ENCODE data around the gene GPRC5A.

Gene GPRC5A

DNA sequence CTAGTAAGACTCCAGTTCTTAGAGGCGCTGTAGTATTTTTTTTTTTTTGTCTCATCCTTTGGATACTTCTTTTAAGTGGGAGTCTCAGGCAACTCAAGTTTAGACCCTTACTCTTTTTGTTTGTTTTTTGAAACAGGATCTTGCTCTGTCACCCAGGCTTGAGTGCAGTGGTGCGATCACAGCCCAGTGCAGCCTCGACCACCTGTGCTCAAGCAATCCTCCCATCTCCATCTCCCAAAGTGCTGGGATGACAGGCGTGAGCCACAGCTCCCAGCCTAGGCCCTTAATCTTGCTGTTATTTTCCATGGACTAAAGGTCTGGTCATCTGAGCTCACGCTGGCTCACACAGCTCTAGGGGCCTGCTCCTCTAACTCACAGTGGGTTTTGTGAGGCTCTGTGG, 21.3 kb downstream of the GPRC5A start:
- DNase-seq = no peak

DNA sequence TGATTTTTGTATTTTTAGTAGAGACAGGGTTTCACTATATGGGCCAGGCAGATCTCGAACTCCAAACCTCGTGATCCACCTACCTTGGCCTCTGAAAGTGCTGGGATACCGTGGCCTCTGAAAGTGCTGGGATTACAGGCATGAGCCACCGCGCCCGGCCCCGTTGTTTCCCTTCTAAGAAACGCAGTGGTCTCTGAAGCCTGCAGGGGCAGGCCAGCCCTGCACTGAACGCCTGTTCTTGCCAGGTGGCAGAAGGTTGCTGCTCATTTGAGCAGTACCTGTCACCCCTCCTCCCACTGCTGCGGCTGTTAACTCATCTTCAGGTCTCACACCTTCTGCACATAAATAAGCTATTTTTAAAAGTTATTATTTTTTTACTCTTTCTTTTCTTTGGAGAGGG, 24.3 kb downstream of the GPRC5A start:
- DNase-seq = no peak

DNA sequence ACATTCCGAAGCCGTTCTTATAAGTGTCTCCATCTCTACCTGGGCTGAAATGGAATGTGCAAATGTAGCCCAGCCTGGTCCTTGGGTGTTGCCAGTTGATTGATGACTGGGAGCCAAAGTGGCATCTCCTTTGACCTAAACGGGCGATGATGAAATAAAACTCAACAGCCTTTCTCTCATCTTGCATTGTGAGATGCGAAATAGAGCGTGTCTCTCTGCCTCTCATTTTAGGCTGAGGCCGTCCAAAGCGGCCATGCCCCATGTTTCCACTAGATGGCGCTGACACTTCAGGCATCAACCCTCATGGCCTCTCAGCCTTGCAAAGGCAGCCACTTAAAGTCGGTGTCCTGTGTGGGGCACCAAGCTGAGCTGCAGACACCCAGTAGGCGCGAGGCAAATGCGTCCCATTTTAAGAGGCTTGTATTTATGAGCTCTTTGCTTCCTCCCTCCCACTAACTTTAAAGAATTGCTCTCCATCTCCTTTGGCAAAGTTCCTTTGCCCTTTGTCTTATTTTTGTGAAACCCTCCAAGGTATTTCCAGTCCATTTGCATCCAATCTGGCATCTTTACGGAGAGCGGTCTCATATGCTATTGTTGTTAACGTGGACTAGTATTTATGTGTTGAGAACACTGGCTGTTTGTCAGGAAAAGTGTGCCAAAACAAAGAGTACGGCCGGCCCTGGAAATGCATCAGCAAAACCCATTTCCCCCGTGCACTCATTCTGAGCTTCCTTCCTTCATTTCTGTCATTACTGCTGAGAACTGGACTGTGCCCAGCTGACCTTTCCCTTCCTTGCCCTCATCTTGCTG, 25.0 kb downstream of the GPRC5A start:
- peak; percentile 78 for DNase-seq

DNA sequence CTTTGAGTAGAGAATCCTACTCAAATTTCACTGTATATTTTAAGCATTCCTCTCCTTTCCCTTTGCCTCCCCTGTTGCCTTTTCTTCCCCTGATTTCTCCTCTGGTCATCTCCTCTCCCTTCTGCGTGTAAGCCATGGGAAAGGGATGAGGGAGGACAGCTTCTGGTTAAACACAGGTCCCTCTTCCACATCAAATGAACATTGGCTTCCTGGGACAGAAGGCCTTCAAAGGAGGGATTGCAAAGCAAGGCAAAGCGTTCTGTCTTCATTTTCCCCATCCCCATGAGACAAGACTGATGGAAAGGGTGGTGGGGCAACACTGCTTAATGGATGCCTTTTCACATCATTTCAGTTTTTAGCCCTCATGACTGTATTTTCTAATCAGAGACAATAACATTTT, 26.2 kb downstream of the GPRC5A start:
- no peak for DNase-seq

- DNase-seq = no peak
Observed at GRCh38 chr12:12918781-12919389, 27.5 kb downstream of the GPRC5A start.

GRCh38 chr12:12919666-12920435, 28.5 kb downstream of the GPRC5A start:
- DNase-seq = no peak

GRCh38 chr12:12922191-12922616, 30.8 kb downstream of the GPRC5A start:
- DNase-seq = no peak

- DNase-seq = no peak
Observed at GRCh38 chr12:12922978-12923377, 31.6 kb downstream of the GPRC5A start.

GRCh38 chr12:12924169-12924568, 32.8 kb downstream of the GPRC5A start:
- no peak for DNase-seq

DNA sequence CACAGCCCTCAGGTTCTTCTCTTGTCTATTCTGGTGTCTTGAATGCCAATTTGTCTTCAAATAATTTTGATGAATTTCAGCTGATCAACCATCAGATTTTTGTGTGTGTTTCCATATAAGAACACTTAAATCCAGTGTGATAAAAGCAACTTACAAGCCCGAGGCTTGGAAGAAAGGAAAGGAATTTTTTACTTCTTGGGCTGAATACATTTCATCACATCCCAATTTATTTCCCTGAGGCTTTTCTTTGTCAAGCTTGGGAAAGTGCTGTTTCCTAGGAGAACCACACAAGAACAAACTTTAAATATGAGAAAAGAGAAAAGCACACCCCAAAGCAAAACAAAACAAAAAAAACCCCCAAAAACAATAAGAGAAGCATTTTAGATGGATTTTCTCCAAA, 34.0 kb downstream of the GPRC5A start:
- no peak for DNase-seq

GRCh38 chr12:12926571-12927071, 35.3 kb downstream of the GPRC5A start:
- DNase-seq = no peak

DNA sequence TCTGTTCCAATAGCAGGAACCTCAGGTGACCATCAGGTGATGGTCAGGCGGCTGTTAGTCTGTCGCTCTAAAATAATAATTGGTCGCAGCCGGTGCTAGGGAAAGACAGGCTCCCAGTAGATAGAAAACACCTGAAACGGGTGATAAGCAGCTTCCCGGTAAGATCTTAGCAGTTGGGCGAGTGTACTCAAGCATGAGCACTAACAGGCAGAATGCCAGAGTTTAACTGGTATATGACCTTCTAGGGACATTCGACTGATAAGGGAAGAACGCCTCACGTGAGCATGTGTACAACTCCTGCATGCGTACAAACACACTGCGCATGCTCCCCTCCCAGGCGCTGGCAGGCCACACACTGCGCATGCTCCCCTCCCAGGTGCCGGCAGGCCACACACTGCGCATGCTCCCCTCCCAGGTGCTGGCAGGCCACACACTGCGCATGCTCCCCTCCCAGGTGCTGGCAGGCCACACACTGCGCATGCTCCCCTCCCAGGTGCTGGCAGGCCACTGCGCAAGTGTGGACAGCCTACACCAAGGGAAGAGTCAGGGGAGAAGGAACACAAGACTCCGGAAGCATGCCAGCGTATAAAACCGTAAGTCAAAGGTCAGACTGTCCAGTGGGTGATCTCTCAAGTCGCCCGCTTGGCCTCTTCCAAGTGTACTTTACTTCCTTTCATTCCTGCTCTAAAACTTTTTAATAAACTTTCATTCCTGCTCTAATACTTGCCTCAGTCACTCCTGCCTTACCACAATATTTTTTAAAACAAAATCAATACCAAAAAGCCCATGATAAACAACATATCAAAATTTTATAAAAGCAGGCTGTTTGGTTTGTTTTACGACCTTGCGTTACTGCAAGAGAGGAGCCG, 36.1 kb downstream of the GPRC5A start:
- DNase-seq = no peak

DNA sequence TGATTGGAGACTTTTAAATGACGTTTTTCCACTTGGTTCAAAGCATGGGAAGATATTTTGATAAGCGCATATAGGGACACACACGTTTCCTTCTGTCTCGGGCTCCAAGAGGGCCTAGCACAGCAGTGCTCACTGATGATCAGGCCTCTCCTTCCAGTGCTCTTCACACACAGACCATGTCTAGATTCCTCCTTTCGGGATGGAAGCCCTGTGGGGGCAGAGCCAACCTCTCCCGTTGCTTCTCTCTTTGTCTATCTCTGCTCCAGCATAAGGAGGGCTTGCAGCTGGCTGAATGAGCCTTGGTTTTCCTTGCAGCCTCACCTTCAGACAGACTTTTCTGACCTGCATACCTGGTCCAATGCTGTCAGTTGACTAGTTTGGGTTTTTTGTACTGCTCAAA, 38.3 kb downstream of the GPRC5A start:
- DNase-seq = no peak

- DNase-seq = no peak
Observed at GRCh38 chr12:12930633-12931219, 39.4 kb downstream of the GPRC5A start.

- no peak for DNase-seq
Observed at GRCh38 chr12:12933742-12934141, 42.4 kb downstream of the GPRC5A start.

DNA sequence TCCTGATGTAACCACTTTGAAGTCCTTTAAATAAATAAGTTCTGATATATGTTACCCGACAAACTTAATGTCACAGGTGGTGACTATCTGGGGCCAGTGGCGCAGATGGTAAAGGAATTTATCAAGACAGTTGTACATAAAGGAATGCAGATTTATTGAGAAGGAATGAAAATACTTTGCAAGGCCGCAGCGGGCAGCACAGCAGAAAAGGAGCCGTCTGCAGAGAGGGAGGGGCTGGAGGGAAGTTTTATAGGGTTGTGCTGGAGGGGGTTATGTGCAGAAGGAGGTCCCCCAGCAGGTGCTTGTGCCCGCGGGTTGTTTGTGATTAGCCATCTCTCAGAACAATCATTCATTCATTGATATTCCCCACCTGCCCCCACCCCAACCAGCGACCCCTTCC, 43.2 kb downstream of the GPRC5A start:
- DNase-seq = no peak

DNA sequence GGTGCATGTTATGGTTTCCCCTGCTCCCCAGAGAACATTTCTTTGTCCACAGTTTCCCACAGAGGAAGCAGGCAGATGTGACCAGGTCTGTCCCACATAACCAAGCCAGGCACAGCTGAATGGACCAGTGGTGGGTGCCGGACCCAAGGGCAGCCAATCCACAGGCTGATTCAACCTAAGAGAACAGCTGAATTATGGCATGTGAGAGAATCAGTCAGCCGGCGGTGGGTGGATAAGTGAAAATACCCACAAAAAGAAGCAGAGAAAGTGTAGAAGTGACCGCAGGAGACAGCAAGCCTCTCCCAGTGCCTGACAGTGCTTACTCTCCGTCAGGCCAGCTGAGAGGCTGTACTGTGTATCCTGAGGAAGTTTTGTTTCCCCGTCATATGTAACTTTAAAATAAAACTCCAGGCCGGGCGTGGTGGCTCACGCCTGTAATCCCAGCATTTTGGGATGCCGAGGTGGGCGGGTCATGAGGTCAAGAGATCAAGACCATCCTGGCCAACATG, 45.7 kb downstream of the GPRC5A start:
- no peak for DNase-seq

DNA sequence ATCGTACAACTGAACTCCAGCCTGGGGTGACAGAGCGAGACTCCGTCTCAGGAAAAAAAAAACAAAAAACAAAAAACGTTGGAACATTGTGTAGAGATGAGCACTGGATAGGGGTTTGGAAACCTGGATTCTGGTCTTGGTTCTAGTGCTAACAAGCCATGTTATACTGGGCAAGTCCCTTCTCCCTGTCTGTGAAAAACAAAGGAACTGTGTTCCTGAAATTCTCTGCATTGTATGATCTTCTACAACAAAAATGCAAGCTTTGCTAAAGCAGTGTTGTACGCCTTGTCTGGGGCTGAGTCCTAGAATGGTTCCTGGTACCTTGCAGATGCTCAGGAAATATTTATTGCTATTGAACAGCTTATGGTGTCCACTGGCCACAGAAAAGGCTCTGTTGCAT, 47.2 kb downstream of the GPRC5A start:
- DNase-seq = no peak

DNA sequence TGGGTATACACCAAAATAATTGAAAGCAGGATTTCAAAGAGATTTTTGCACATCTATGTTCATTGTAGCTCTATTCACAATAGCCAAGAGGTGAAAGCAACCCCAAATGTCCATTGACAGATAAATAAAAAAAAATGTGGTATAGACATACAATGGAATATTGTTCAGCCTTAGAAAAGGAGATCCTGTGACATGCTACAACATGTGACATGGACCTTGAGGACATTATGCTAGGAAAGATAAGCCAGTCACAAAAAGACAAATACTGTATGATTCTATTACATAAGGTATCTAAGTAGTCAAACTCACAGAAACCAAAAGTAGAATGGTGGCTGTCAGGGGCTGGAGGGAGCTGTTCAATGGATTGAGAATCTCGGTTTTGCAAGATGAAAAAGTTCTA, 48.5 kb downstream of the GPRC5A start:
- no peak for DNase-seq

DNA sequence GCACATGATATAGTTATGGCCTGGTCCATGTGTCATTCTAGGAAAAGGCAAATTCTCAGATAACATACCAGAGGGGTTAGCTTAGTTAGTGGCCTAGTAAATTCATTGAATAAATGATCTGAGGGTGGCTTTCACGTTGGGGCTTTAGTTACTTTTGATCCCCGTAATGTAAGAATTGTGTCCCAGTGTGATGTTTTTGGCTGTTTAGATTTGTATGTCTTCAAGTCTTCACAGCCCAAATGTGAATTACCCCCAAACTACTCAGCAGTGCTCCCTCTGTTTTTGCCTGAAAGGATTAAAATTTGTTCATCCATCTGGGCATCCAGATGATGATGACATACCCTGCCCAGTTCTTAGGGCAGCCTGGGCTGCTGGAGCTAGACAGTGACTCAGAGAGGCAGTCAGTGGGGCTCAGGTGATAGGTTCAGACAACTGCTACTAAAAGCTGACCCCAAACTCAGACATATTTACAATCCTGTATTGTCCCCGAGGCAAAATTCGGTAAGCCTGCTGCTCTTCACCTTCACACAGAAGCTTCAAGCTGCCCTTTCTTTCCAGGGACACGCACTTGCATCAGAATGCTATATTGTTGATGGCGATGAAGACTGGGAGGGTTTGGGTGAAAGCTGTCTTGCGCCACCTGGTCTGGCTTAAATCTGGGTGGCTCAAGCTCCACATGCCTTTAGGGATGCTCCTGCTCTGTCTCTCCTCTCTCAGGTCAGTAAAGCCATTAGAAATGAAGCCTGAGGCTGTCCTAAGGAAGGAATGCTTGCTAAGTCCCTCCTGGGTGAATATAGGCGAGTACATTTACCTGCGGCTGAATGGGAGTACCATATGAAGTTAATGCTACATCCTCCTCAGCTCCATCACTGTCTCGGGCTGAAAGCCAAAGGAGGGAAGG, 50.3 kb downstream of the GPRC5A start:
- no peak for DNase-seq

Data from stimulated activated CD4-positive, alpha-beta T cell treated with anti-CD3 and anti-CD28 coated beads, Interleukin-12 subunit alpha, Interleukin-12 subunit beta, amount 100 ng/mL, for 4 hours (primary cell).